Esophagus squamous epithelium (tissue), 5 donors: Measurements from ENCODE around the gene ELF2. TPM values are rescaled to one million over a fixed set of nuclear protein-coding genes. Genes with fewer than 3 reads are reported as not detected.

ENCODE experiments used
- DNase-seq: peaks from one replicate; lab custom pipeline; 2025; lab: John Stamatoyannopoulos, UW
- H3K27ac ChIP-seq, 4 donors: fragments of 200-600 bp; sonication (generic); one replicate each; pipeline ENCODE4 v1.5.1; 2016 to 2019; ENCODE audit warnings: mild to moderate bottlenecking in 1 of 4
- H3K27me3 ChIP-seq, 4 donors: fragments of 200-600 bp; sonication (generic); 1 replicate in 3 of 4; 2 replicates in 1 of 4; pipeline versions ENCODE4 v1.5.1 to v1.6.0; 2017 to 2021; ENCODE audit warnings: antibody characterized with exemption in 1 of 4
- H3K36me3 ChIP-seq, 3 donors: fragments of 200-600 bp; sonication (generic); one replicate each; pipeline ENCODE4 v1.5.1; 2016 to 2019
- H3K4me1 ChIP-seq, 3 donors: fragments of 200-600 bp; sonication (generic); one replicate each; pipeline ENCODE4 v1.5.1; 2017 to 2019
- H3K4me3 ChIP-seq, 4 donors: fragments of 200-600 bp; sonication (generic); 1 replicate in 3 of 4; 2 replicates in 1 of 4; pipeline ENCODE4 v1.5.1; 2016 to 2019; ENCODE audit warnings: mild to moderate bottlenecking in 2 of 4, moderate library complexity in 1 of 4
- H3K9me3 ChIP-seq, 3 donors: fragments of 200-600 bp; sonication (generic); one replicate each; pipeline ENCODE4 v1.5.1; 2016 to 2019
- POLR2A ChIP-seq, 4 donors: fragments of 450-650 bp; IDR thresholded peaks; one replicate each; pipeline ENCODE4 v1.6.1; 2017; ENCODE audit warnings: antibody characterized with exemption in 4 of 4, mild to moderate bottlenecking in 4 of 4, moderate library complexity in 3 of 4
- WGBS, 2 donors: methylation state at CpG; one replicate each; pipeline ENCODE4 v1.1.5; 2018; 5-methylcytosine and 5-hydroxymethylcytosine counted together
- intact Hi-C: fragments of 100-400 bp; cut with DNase I; formaldehyde crosslinking; loops from one replicate; pipeline ENCODE4 v1.15.0; 2022
- total RNA-seq, 4 donors: library from RNA; depleted of rRNA; stranded (reverse); fragments of >200 nt; gene quantifications; one replicate each; pipeline ENCODE4 v1.1.0, GENCODE V29; 2016
- TF ChIP-seq, protein P1 (sequence below), 6 experiments: fragments of 450-650 bp in 4 of 6; fragments of 200-600 bp in 2 of 6; sonication (generic) in 2 of 6; IDR thresholded peaks; one replicate each; pipeline ENCODE4 v1.5.1; 2016 to 2019; ENCODE audit warnings: antibody characterized with exemption in 6 of 6, mild to moderate bottlenecking in 4 of 6, moderate library complexity in 4 of 6
- donor health status: DM: yes; HTN: yes; CAD: no.

ELF2 gene
- total RNA-seq, 4 donors from 2014 or later: 17.6 to 47.3 (median 22.1) TPM

GRCh38 chr4:139054791-139055505 lies 122.1 kb downstream of the ELF2 start:
- H3K27me3 ChIP-seq: no peaks in the 10 kb centered on the region
- no peak overlapping the region for H3K4me3 ChIP-seq
- H3K9me3 ChIP-seq: no peaks in the 10 kb centered on the region
- peaks cover 4 to 86% (median 11%) of the 10 kb centered on the region in 3 donors for H3K36me3 ChIP-seq
- WGBS, 2 donors: 8 to 29% methylated on average over 1 of the region's 1 CpG
- TF ChIP-seq POLR2A (IDR thresholded peaks at IDR 0.05): no peak
- TF ChIP-seq, protein P1, sequence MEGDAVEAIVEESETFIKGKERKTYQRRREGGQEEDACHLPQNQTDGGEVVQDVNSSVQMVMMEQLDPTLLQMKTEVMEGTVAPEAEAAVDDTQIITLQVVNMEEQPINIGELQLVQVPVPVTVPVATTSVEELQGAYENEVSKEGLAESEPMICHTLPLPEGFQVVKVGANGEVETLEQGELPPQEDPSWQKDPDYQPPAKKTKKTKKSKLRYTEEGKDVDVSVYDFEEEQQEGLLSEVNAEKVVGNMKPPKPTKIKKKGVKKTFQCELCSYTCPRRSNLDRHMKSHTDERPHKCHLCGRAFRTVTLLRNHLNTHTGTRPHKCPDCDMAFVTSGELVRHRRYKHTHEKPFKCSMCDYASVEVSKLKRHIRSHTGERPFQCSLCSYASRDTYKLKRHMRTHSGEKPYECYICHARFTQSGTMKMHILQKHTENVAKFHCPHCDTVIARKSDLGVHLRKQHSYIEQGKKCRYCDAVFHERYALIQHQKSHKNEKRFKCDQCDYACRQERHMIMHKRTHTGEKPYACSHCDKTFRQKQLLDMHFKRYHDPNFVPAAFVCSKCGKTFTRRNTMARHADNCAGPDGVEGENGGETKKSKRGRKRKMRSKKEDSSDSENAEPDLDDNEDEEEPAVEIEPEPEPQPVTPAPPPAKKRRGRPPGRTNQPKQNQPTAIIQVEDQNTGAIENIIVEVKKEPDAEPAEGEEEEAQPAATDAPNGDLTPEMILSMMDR (IDR thresholded peaks at IDR 0.05): no peak
- intact Hi-C loops: no loop called here
- H3K27ac ChIP-seq: no peak overlapping the region
- no peak for DNase-seq
- H3K4me1 ChIP-seq: no peaks in the 10 kb centered on the region

GRCh38 chr4:139053909-139054308 lies 123.1 kb downstream of the ELF2 start:
- H3K4me3 ChIP-seq: no peak overlapping the region
- intact Hi-C loops: no loop called here

GRCh38 chr4:139050446-139050845 lies 126.6 kb downstream of the ELF2 start:
- no peak for DNase-seq
- Histone ChIP-seq H3K27me3 (no peaks in the 10 kb centered on the region), H3K36me3 (peaks cover 0 to 87% (median 4%) of the 10 kb centered on the region in 3 donors), H3K27ac (no peak overlapping the region), H3K9me3 (no peaks in the 10 kb centered on the region), H3K4me1 (no peaks in the 10 kb centered on the region), H3K4me3 (no peak overlapping the region)
- TF ChIP-seq, protein P1 (IDR thresholded peaks at IDR 0.05): no peak
- TF ChIP-seq POLR2A (IDR thresholded peaks at IDR 0.05): no peak
- intact Hi-C loops: no loop called here
- 77 to 81% methylated on average over 2 of the region's 2 CpGs for WGBS, 2 donors

More at GRCh38 chr4:139053909-139054308, 123.1 kb downstream of the ELF2 start:
- Histone ChIP-seq H3K27me3 (no peaks in the 10 kb centered on the region), H3K9me3 (no peaks in the 10 kb centered on the region), H3K4me1 (no peaks in the 10 kb centered on the region), H3K36me3 (peaks cover under 1 to 85% (median 4%) of the 10 kb centered on the region in 3 donors), H3K27ac (no peak overlapping the region)
- 80 to 88% methylated on average over 1 of the region's 1 CpG for WGBS, 2 donors
- no peak for DNase-seq
- TF ChIP-seq, protein P1 (IDR thresholded peaks at IDR 0.05): no peak
- TF ChIP-seq POLR2A (IDR thresholded peaks at IDR 0.05): no peak

- TF ChIP-seq POLR2A (IDR thresholded peaks at IDR 0.05): no peak
- TF ChIP-seq, protein P1 (IDR thresholded peaks at IDR 0.05): no peak
- intact Hi-C loops: no loop called here
- Histone ChIP-seq H3K4me1 (peaks cover 0 to 5% (median 1%) of the 10 kb centered on the region in 3 donors), H3K27me3 (no peaks in the 10 kb centered on the region), H3K4me3 (no peak overlapping the region), H3K9me3 (no peaks in the 10 kb centered on the region), H3K36me3 (peaks cover 0 to 83% (median 9%) of the 10 kb centered on the region in 3 donors), H3K27ac (no peak overlapping the region)
- 74 to 75% methylated on average over 3 of the region's 3 CpGs for WGBS, 2 donors
- DNase-seq: no peak
These were observed 129.0 kb downstream of the ELF2 start for GRCh38 chr4:139048026-139048425.

DNA sequence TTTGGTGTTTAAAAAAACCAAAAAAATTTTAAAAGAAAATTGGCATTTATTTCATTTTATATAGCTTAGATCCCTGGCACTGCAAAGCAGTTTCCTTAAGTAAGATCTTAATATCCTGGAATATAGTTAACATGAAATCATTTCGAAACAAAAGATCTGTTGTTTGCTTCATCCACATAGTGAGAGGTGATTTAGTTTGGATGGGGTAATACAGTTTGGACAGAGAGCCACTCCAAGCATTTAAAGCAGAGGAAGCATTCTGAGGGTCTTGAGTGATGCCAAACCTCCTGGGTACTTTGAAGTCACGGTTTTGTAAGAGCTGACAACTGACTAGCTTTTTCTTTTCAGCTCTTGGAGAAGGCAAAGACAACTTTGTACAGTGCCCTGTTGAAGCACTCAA lies 132.7 kb downstream of the ELF2 start:
- intact Hi-C loops: no loop called here
- Histone ChIP-seq H3K27ac (peak overlapping the region in 1 of 4 donors; percentile 0), H3K4me1 (peaks cover 0 to 6% (median 2%) of the 10 kb centered on the region in 3 donors), H3K4me3 (no peak overlapping the region), H3K9me3 (no peaks in the 10 kb centered on the region), H3K36me3 (peaks cover 0 to 76% (median 9%) of the 10 kb centered on the region in 3 donors), H3K27me3 (no peaks in the 10 kb centered on the region)
- WGBS, 2 donors: 68 to 81% methylated on average over 2 of the region's 2 CpGs
- no peak for TF ChIP-seq POLR2A (IDR thresholded peaks at IDR 0.05)
- TF ChIP-seq, protein P1 (IDR thresholded peaks at IDR 0.05): no peak
- no peak for DNase-seq
